H9 (cell line): ENCODE measurements around the gene TIPRL. TPM values are rescaled to one million over a fixed set of nuclear protein-coding genes. Genes with fewer than 3 reads are reported as not detected.

ENCODE experiments used
- DNase-seq: peaks from one replicate; pipeline ENCODE4 v3.0.0-alpha.2; 2017
- H2AFZ ChIP-seq: one replicate; pipeline ENCODE4 v1.6.1; 2013; ENCODE audit warnings: mild to moderate bottlenecking, low read length, control low read depth, moderate library complexity
- H2AK5ac ChIP-seq: 2 replicates; pipeline ENCODE4 v1.6.1; 2013; ENCODE audit warnings: low read length, control low read depth, mixed read lengths; ENCODE audit not compliant: insufficient read length
- H2BK120ac ChIP-seq: one replicate; pipeline ENCODE4 v1.6.1; 2013; ENCODE audit warnings: low read depth, mild to moderate bottlenecking, low read length, control low read depth, inconsistent platforms; ENCODE audit not compliant: poor library complexity, severe bottlenecking
- H2BK12ac ChIP-seq: 2 replicates; pipeline ENCODE4 v1.6.1; 2013; ENCODE audit warnings: low read length, control low read depth, mixed read lengths, low read depth; ENCODE audit not compliant: insufficient read length
- H2BK15ac ChIP-seq: 2 replicates; pipeline ENCODE4 v1.6.1; 2013; ENCODE audit warnings: low read depth, low read length, control low read depth
- H2BK20ac ChIP-seq: one replicate; pipeline ENCODE4 v1.6.1; 2013; ENCODE audit warnings: low read depth, mild to moderate bottlenecking, low read length, control low read depth, inconsistent platforms; ENCODE audit not compliant: poor library complexity, severe bottlenecking
- H2BK5ac ChIP-seq: 2 replicates; pipeline ENCODE4 v1.6.1; 2013; ENCODE audit warnings: low read length, control low read depth, mixed read lengths; ENCODE audit not compliant: insufficient read length
- H3K14ac ChIP-seq: 2 replicates; pipeline ENCODE4 v1.6.1; 2013; ENCODE audit warnings: low read length, control low read depth; ENCODE audit not compliant: insufficient read depth
- H3K18ac ChIP-seq: 2 replicates; pipeline ENCODE4 v1.6.1; 2013; ENCODE audit warnings: low read depth, mild to moderate bottlenecking, mixed read lengths, low read length, control low read depth; ENCODE audit not compliant: insufficient read length
- H3K23ac ChIP-seq: 2 replicates; pipeline ENCODE4 v1.6.1; 2013; ENCODE audit warnings: low read length, control low read depth, mixed read lengths, low read depth; ENCODE audit not compliant: insufficient read length
- H3K23me2 ChIP-seq: 2 replicates; pipeline ENCODE4 v1.6.1; 2013; ENCODE audit warnings: low read depth, mild to moderate bottlenecking, mixed read lengths, low read length, control low read depth; ENCODE audit not compliant: insufficient read length, poor library complexity, severe bottlenecking
- H3K27ac ChIP-seq: 2 replicates; pipeline ENCODE4 v1.5.1; 2013; ENCODE audit warnings: low read length, control low read depth, mixed read lengths, low read depth; ENCODE audit not compliant: insufficient read length
- H3K27me3 ChIP-seq: 2 replicates; pipeline ENCODE4 v1.6.1; 2013; ENCODE audit warnings: low read length, control low read depth, inconsistent platforms; ENCODE audit not compliant: insufficient read depth
- H3K4ac ChIP-seq: 2 replicates; pipeline ENCODE4 v1.6.1; 2013; ENCODE audit warnings: low read depth, mild to moderate bottlenecking, control low read depth, inconsistent platforms, low read length, moderate library complexity
- H3K4me1 ChIP-seq: 2 replicates; pipeline ENCODE4 v1.6.1; 2013; ENCODE audit warnings: low read length, control low read depth, inconsistent platforms; ENCODE audit not compliant: insufficient read depth
- H3K4me2 ChIP-seq: 2 replicates; pipeline ENCODE4 v1.6.1; 2013; ENCODE audit warnings: low read length, control low read depth, mixed read lengths; ENCODE audit not compliant: insufficient read length, insufficient read depth
- H3K56ac ChIP-seq: 2 replicates; pipeline ENCODE4 v1.6.1; 2013; ENCODE audit warnings: low read depth, mild to moderate bottlenecking, mixed read lengths, low read length, control low read depth; ENCODE audit not compliant: insufficient read length
- H3K79me1 ChIP-seq: 2 replicates; pipeline ENCODE4 v1.6.1; 2013; ENCODE audit warnings: low read depth, mild to moderate bottlenecking, moderate library complexity, low read length, control low read depth, inconsistent platforms; ENCODE audit not compliant: insufficient read depth, poor library complexity, severe bottlenecking
- H3K79me2 ChIP-seq: 2 replicates; pipeline ENCODE4 v1.6.1; 2013; ENCODE audit warnings: low read length, control low read depth, inconsistent platforms; ENCODE audit not compliant: insufficient read depth
- H3K9ac ChIP-seq: 2 replicates; pipeline ENCODE4 v1.6.1; 2013; ENCODE audit warnings: low read length, control low read depth, mixed read lengths; ENCODE audit not compliant: insufficient read length; ENCODE audit errors: extremely low read depth
- H3K9me3 ChIP-seq: one replicate; pipeline ENCODE4 v1.6.1; 2013; ENCODE audit warnings: low read depth, low read length, inconsistent platforms; ENCODE audit not compliant: control insufficient read depth
- H3T11ph ChIP-seq: one replicate; pipeline ENCODE4 v1.6.1; 2013; ENCODE audit warnings: mild to moderate bottlenecking, low read length, control low read depth, inconsistent platforms
- H4K20me1 ChIP-seq: one replicate; pipeline ENCODE4 v1.6.1; 2013; ENCODE audit not compliant: control insufficient read depth, insufficient read length, insufficient read depth
- H4K5ac ChIP-seq: 2 replicates; pipeline ENCODE4 v1.6.1; 2013; ENCODE audit warnings: low read depth, mild to moderate bottlenecking, mixed read lengths, low read length, control low read depth; ENCODE audit not compliant: insufficient read length
- H4K8ac ChIP-seq: replicated peaks from 2 replicates; pipeline ENCODE4 v1.6.1; 2013; ENCODE audit warnings: low read length, control low read depth, mixed read lengths, low read depth; ENCODE audit not compliant: insufficient read length
- H4K91ac ChIP-seq: 2 replicates; pipeline ENCODE4 v1.6.1; 2013; ENCODE audit warnings: low read depth, mild to moderate bottlenecking, moderate library complexity, mixed read lengths, low read length, control low read depth; ENCODE audit not compliant: insufficient read length
- H3K27ac Mint-ChIP-seq, 3 experiments: 2 replicates in 2 of 3; 3 replicates in 1 of 3; pipeline ENCODE4 v1.8.0; 2020 to 2021; ENCODE audit warnings: mixed read lengths in 3 of 3, mild to moderate bottlenecking in 1 of 3, moderate library complexity in 1 of 3
- H3K27me3 Mint-ChIP-seq: 2 replicates; pipeline ENCODE4 v1.8.0; 2021; ENCODE audit warnings: low read depth, mild to moderate bottlenecking, moderate library complexity, mixed read lengths
- H3K36me3 Mint-ChIP-seq, 3 experiments: 2 replicates in 2 of 3; 3 replicates in 1 of 3; pipeline ENCODE4 v1.8.0; 2020 to 2021; ENCODE audit warnings: low read depth in 3 of 3, mixed read lengths in 3 of 3; ENCODE audit not compliant: insufficient read depth in 1 of 3
- H3K4me1 Mint-ChIP-seq, 2 experiments: 2 replicates each; pipeline ENCODE4 v1.8.0; 2020; ENCODE audit warnings: mixed read lengths in 2 of 2
- H3K4me3 Mint-ChIP-seq, 2 experiments: 2 replicates in 1 of 2; 3 replicates in 1 of 2; pipeline ENCODE4 v1.8.0; 2020 to 2021; ENCODE audit warnings: mild to moderate bottlenecking in 2 of 2, mixed read lengths in 2 of 2, moderate library complexity in 1 of 2
- H3K9me3 Mint-ChIP-seq, 2 experiments: 2 replicates in 1 of 2; 3 replicates in 1 of 2; pipeline ENCODE4 v1.8.0; 2020; ENCODE audit warnings: mild to moderate bottlenecking in 2 of 2, mixed read lengths in 2 of 2, moderate library complexity in 1 of 2
- CTCF ChIP-seq: fragments of 200-600 bp; sonication (generic); conservative IDR thresholded peaks from 3 replicates; pipeline ENCODE4 v1.8.0; 2021; ENCODE audit warnings: antibody characterized with exemption, mild to moderate bottlenecking
- WGBS: extraction: QIAGEN DNeasy Blood & Tissue Kit; methylation state at CpG from one replicate; pipeline ENCODE4 v1.1.7; 2013; ENCODE audit warnings: missing lambda C conversion rate, low lambda C conversion rate, mixed read lengths; ENCODE audit not compliant: insufficient read length; ENCODE audit errors: extremely low coverage; 5-methylcytosine and 5-hydroxymethylcytosine counted together
- total RNA-seq: library from RNA; stranded (reverse); gene quantifications from 2 replicates; pipeline ENCODE4 v1.2.1, GENCODE V29; 2021

The TIPRL gene
- total RNA-seq, 1 experiment from 2014 or later, result 24.4 TPM

GRCh38 chr1:168159251-168159650, 19.5 kb upstream of the TIPRL start:
- Histone ChIP-seq H3K23ac (no peak overlapping the region), H4K20me1 (no peaks in the 10 kb centered on the region), H2BK15ac (no peak overlapping the region), H3K4me2 (no peak overlapping the region), H3K27ac (no peak overlapping the region), H3K4ac (no peak overlapping the region), H3K79me2 (no peaks in the 10 kb centered on the region), H3K23me2 (no peaks in the 10 kb centered on the region), H4K5ac (no peak overlapping the region), H4K8ac (no peak overlapping the region), H2AFZ (no peak overlapping the region), H2BK20ac (no peak overlapping the region), H3K56ac (no peak overlapping the region), H3K79me1 (no peaks in the 10 kb centered on the region), H3K9me3 (no peaks in the 10 kb centered on the region), H2BK5ac (no peak overlapping the region), H2AK5ac (no peak overlapping the region), H3K9ac (no peak overlapping the region), H3K27me3 (no peaks in the 10 kb centered on the region), H4K91ac (no peak overlapping the region), H3K18ac (no peak overlapping the region), H2BK12ac (no peak overlapping the region), H3K14ac (no peak overlapping the region), H3T11ph (no peak overlapping the region), H2BK120ac (no peak overlapping the region), H3K4me1 (no peaks in the 10 kb centered on the region)
- no peak for TF ChIP-seq CTCF
- H3K4me3 Mint-ChIP-seq, result no peak overlapping the region
- 0 out of 4 replicates have a peak, but pooled peaks cover 0 to 2% of the 10 kb centered on the region in 2 experiments for H3K4me1 Mint-ChIP-seq
- no peak overlapping the region for H3K27ac Mint-ChIP-seq
- H3K27me3 Mint-ChIP-seq, result no peaks in the 10 kb centered on the region; the same call in 1 of the 2 replicates
- DNase-seq, result no peak
- H3K36me3 Mint-ChIP-seq, result peaks cover 0 to 5% (median 3%) of the 10 kb centered on the region in 3 experiments; a peak in 2 of 7 replicates
- H3K9me3 Mint-ChIP-seq, result peaks cover 19 to 23% of the 10 kb centered on the region in 2 experiments
- no CpG with 5 or more reads among the region's 1 CpG for WGBS
